GM21786 (cell line): Measurements from ENCODE around the gene MIOS.

Experiments used
- ATAC-seq: cut with Tn5 transposase; IDR thresholded peaks from one replicate; pipeline ENCODE4 v1.9.1; 2021; ENCODE audit not compliant: unreplicated experiment

Gene MIOS

DNA sequence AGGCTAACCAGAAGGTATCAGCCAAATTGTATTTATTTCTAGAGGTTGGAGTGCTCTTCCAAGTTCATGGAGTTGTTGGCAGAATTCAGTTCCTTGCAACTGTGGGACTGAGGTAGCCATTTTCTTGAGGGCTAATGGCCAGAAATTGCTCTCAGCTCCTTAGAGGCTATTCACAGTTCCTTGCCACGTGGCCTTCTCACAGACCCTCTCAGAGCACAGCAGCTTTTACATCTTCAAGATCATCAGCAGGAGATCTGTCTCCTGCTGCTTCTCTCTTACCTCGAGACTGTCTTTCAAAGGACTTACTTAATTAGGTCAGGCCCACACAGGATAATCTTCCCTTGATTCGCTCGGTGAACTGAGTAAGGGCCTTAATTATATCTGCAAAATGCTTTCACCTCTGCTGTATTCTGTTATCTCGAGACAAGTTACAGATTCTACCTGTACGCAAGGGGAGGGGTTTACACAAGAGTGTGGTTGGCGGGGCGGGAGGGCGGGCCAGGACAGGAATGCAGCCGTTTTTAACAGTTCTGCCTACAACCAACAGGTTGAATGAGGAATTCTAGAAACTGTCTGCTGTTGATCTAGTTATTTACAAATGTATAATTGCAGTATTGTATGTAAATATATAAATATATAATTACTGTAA lies 15.0 kb downstream of the MIOS start:
- ATAC-seq: no peak

DNA sequence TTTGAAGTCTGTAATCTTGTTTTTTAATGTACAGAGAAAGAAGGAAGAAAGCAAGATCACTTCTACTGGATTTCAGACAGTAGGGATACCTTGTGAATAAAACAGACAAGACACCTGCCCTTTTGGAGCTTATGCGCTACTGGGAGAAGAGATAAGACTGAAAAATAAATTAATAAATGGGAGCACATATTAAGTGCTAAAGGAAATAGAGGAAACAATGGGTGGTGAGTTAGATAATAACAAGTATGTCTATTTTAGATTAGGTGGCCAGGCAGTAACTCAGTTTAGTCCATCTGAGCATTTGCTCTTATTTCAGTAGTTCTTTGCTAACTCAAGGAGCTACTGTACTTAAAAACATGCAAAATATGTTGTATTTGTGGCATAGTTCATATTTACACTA lies 15.9 kb downstream of the MIOS start:
- no peak for ATAC-seq

DNA sequence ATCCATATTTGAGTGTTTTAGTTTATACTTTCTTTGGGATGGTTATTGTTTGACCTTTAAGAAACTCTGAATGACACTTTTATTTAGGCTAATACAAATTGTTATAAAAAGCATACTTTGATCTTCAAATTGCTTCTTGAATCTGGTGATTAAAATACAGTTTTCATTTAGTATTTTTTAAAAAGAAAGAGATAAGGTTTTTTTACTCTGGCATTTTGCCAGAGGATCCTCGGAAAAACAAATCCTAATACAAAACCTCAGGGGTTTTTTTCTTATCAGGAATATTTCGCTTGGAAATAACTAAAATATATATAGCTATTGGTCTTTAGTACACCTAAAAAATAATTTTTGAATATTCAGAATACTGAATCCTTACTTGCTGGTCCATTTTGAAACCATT lies 17.0 kb downstream of the MIOS start:
- no peak for ATAC-seq

DNA sequence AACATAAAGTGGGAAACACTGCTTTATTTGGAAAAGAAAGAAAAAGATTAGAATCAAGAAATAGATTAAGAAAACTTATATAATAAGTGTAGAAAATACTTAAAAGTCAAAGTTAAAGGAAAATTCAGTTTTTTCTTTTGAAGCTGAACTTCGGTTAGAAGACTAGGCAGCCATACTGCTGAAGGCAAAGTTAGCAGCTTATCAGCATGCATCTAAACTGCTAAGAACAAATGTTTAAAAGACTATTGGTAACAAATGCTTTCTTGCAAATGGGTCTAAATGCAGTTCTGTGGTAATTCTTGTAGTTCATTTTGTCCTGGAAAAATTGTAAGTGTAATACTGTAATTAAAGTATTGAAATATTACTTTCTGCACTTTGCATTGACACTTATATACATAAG lies 18.0 kb downstream of the MIOS start:
- ATAC-seq: no peak

DNA sequence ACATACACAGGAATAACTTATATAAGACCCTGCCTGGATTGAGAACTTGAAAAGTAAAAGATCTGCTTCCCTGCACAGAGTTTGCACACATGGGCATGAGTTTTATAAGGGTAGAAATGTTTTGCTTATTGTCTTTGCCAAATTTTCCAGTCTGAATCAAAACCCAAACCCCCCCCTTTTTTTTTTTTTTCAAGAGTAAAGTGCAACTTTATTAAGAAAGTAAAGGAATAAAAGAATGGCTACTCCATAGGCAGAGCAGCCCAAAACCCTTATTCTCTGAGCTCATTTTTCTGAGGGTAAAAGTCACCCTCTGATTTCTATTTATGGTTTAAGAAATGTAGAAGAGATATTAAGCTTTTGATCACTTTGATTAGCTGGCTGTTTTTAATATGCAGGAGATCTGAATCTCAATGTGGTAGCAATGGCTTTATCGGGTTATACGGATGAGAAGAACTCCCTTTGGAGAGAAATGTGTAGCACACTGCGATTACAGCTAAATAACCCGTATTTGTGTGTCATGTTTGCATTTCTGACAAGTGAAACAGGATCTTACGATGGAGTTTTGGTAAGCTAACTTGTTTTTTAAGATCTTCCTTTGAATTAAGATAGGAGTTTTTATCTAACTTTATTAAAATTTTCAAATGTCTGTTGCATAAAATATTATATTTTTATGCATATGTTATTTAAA lies 18.7 kb downstream of the MIOS start:
- ATAC-seq: no peak

DNA sequence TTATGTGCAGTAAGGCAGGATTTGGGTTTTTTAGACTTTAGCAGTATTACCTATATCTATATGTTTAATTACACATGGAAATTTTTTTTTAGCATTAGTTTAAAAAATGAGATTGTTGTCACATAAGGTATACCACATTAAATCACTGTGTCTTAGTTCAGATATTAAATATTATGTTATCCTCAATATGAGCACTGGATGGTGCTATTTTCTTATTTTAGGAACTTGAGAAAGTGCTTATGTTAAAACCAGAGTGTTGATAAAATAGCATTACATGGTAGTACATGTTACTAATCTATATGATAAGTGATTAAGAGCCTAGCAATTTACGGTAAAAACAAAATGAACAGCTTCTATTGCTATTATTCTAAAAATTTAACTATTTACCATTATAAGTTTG lies 28.8 kb downstream of the MIOS start:
- no peak for ATAC-seq

DNA sequence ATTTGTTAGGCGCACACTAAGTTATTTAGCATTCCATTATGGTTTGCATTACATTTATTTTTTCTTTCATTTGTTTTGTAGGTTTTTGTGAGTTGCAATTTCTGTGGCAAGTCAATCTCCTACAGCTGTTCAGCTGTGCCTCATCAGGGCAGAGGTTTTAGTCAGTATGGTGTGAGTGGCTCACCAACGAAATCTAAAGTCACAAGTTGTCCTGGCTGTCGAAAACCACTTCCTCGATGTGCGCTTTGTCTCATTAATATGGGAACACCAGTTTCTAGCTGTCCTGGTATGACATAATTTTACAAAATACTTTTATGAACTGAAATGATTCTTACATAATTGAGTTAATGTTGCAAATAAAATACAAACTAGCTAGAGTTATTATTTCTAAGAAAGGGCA lies 29.5 kb downstream of the MIOS start:
- ATAC-seq: no peak

DNA sequence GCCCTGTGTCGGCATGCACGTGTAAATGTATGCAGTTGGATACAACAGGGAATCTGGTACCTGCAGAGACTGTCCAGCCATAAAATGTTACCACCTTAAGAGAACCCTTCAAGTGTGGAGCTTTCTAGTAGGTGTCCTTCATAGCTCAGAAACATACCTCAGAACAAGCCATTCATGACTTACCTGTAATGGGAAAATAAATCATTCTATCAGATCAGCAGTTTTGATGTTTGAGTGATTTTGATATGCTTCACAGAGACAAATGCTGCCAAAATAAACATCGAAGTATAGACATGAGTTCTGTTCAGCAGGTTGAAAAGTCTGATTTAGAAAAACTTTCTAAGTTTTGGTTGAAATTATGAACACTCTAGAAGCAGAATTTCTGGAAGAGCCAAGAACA lies 40.3 kb downstream of the MIOS start:
- no peak for ATAC-seq

DNA sequence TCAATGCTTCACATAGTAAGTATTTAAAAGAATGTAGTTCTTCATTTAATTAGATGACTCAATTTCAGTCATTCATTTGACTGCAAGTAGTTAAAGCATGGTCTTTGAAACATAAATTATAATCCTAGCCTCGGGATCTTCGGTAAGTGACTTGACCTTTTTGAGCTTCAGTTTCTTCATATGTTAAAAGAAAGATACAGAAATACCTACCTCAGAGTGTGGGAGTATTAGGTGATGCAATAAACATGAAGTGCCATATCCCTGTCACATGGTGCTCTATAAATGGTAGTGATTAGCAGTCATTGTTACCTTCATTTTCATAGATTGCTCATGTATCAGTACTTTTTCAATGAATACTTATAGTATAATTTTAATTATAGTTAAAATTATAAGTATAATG lies 42.6 kb downstream of the MIOS start:
- ATAC-seq: no peak

DNA sequence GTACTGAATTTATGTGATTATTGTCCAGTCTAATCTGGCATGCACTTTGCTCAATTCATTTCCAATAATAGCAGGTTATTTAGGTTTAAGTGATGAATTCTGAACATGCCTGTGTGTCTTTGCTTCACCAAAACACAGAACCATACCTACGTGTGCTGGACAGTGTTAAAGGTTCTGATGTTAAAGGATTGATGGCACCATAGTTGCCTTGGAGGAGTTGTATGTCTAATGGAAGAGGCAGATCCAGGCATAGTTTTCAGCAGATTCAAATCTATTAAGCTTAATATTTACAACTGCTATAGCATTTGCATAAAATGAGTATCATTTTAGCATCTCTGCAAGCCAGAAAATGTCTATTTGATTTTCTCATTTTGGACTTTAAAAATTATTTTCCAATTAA lies 45.8 kb downstream of the MIOS start:
- ATAC-seq: no peak

DNA sequence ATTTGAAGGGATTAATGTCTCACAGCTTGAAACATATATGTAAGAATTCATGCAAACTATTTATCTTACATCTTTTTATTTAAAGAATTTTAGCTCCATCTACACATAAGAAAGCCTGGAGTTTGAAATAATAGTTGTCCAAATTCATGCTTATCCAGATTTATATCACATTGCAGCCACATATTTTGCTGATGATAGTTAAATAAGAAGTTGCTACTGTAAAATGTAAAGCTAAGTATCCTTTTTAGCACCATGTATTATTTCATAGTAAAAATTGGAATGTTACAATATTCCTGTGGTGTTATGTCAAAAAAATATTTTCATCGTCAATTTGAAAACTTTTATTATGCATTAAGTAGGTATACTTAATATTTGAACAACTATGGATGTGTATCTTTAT lies 46.5 kb downstream of the MIOS start:
- ATAC-seq: no peak

DNA sequence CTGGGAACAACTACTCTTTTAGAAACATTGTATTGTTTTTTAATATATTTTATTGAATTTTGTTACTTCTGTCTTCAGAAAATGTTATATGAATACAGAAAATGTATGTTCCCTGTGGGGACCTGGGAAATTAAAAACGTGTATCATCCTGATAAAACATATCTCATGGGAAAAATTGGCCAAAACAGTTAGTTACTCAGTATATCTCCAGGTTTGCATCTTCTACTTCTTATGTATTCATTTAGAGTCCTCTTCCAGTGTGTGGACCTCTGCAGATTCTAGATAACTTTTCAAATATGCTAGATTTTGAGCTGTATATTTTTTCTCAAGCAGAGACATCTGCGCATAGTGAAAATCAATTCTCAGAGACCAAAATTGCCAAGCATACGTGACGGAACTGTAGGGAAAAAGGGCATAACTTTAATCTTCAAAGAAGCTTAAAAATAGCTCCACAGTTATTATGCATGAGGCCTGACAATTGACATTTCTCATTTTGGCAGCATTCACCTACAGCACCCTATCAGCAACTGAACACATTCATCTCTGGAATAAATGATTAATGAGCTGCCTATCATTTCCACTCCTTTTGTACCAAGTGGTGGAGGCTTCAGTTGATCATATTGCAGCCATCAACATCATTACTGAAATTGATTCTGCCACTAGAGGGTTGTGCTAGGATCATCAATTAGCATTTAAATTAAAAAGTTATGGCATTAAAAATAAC lies 47.5 kb downstream of the MIOS start:
- ATAC-seq: no peak

DNA sequence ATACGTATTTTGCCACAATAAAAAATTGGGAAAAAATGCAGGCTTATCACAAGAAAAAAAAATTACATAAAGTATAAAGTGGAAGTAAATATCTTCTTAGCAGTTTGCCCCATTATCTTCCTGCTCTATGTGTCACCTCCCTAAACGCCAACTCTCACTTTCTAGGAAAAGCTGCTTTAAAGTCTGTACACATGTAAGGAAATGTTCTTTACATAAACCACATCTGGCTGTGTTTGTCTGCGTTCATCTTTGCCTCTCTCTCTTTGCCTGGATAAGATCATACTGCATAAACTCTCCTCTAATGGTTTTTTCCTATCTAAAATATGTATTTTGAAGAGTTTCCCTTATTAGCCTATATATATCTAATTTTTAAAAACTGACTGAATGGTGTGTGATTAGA lies 50.9 kb downstream of the MIOS start:
- ATAC-seq: no peak

DNA sequence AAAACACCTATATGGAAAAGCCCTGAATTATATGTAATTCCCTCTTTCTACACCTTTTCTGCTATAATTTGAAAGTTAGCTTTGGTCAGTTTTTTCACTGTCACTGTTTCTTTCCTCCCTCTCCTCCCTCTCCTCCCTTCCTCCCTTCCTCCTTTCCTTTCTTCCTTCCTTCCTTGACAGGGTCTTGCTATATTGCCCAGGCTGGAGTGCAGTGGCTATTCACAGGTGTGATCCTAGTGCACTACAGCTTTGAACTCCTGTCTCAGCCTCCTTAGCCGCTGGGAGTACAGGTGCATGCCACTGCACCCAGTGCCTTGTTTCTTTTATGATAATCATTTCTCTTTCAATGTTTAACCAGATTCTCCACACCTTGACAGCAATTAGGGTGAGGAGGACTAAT lies 51.7 kb downstream of the MIOS start:
- no peak for ATAC-seq

DNA sequence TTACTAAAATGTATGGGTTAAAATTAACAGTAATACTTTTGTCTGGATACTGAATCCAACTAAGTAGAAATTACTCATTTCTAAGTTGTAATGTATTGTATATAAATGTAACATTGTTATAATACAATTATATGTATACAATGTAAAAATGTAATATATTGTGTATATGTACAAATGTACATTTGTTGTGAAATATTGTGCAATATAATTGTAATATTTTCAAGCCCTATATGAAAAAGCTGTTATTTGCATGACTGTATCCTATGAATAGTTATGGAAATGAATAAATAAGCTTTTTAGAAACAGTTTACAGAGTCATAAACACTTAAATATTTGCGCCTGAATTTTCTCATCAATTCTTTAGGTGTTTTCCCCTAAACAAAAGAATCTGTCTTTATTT lies 53.6 kb downstream of the MIOS start:
- ATAC-seq: no peak

DNA sequence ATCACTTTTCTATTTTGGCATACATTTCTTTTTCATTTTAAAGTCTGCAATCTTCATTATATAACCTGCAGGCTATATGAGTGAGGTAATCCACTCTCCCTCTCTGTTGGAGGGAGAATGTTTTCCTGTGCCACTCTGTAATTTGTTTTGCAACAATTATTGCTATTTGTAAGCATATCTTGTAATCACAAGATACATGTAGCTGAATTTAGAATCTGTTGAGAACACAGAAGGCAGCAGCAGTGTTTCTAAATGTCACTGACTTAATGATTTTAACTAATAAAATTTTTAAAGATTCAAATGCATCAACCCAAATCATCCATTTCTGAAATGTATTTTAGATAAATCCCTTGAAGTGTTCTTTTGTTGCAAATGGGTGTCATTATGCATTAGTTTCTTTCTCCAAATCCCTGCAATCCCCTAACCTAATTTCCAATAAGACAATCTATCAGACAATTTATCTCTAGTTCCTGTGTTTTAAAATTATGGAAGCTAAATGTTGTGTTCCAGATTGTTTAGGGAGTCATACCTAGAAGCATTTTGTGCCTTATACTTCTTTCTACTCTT lies 54.0 kb downstream of the MIOS start:
- ATAC-seq: no peak

DNA sequence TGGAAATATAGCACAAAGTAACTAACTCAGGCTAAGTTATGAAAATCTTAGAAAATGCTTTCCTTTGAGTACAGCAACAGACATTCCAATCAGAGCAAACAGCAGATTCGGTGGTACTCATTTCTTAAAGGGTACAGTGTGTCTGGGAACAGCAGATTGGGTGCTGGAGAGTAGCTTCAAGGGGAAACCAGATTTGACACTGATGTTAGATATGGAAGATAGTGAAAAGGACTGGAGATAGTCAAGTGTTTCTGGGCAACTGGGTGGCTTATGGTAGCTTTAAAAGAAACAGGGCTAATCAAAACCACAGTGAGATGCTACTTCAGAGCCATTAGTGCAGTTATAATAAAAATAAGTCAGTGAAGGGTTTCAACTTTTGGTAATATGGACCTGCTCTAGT lies 61.8 kb downstream of the MIOS start:
- ATAC-seq: no peak

DNA sequence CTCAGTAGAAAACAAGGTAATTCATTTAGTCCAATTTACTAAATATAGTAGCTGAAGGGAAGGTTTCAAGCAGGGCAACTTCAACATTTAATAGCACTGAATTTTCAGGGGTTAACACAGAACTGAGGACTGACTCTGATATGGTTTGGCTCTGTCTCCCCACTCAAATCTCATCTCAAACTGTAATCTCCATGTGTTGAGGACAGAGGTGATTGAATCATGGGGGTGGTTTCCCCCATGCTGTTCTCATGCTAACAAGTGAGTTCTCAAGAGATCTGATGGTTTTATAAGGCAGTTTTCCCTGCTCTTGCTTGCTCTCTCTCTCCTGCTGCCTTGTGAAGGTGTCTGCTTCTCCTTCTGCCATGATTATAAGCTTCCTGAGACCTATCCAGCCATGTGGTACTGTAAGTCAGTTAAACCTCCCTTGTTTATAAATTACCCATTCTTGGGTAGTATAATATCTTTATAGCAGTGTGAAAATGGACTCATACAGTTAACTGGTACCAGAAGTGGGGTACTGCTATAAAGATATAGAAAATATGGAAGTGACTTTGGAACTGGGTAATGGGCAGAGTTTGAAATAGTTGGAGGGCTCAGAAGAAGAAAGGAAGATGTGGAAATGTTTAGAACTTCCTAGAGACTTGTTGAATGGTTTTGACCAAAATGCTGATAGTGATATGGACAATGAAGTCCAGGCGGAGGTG lies 64.1 kb downstream of the MIOS start:
- ATAC-seq: no peak

DNA sequence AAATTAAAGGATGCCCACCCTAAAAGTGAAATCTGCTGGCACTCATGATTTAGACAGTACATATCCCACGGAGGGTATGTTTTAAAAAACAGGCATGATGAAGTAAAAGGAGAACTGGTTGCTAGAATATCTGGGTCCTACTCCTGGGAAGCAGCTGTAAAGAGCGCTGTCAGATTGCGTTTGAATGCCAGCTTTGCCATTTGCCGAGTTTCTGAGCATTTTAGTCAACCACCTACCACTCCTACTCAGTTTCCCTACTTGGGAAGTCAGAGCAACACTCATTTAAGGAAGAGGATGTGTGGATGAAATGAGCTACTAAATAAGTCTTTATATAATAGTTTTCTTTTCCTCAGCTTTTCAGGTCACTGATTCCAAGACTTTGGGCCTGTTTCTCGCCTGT lies 72.7 kb downstream of the MIOS start:
- ATAC-seq: no peak

DNA sequence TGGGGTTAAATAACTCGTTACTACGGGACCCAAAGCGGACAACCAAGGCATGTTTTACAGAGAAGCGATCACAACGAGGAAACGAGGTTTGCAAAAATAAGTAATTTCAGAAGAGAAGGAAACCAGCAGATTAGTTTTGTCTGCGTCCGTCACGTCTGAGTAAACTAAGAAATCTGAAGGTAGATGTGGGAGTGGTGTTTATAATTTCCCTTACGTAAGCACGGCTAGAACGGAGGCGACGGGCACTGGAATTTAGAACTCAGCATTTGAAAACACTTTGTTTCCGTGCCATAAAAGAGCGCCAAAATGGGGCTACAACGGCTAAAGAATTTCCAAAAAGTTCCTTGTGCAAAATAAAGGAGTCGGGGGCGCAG lies 73.2 kb downstream of the MIOS start:
- ATAC-seq: no peak
